ENCODE data around the gene C3orf22.

GRCh38 chr3:126546549-126547239, 12.0 kb downstream of the C3orf22 start:
- TF ChIP-seq CTCF (IDR thresholded peaks at IDR 0.05) (no peak), POLR2A (IDR thresholded peaks at IDR 0.05) (no peak)

Measured in gastroesophageal sphincter (tissue), 3 donors.